ENCODE measurements around the gene TMEM52B.
A peak's percentile ranks its signal among the peaks of the same experiment; 100 is the strongest.
"Not testable (repeated sequence)": the region's sequence is repeated elsewhere in the genome, so short reads cannot be mapped to it uniquely, and the experiment has no call there.

Gene TMEM52B

DNA sequence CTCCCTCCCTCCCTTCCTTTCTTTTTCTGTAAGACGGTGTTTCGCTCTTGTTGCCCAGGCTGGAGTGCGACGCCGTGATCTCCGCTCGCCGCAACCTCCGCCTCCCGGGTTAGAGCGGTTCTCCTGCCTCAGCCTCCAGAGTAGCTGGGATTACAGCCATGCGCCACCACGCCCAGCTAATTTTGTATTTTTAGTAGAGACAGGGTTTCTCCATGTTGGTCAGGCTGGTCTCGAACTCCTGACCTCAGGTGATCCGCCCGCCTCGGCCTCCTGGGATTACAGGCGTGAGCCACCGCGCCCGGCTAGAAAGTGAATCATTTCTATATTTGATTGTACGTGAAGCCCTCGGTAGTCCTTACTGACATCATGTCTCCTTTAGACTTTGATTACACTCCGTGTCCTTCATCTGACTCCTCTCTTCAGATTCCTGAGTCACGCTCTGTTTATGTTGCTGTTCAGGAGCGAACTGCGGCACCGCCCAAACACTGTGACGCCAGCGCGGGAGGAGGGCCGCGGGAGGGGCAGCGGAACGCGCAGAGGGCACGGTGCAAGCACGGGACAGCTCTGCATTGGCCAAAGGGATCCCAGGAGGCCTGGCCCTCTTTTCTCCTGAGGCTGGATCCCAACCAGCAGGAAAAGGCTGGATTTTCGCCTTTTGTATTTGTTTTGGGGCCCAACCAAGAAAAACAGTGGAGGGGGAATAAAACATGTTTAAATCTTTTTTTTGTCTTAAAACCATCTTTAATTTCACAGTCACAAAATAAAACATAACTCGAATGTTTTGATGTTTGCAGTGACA, 33.3 kb downstream of the TMEM52B start:
- peak; percentile 86 for DNase-seq

- DNase-seq: peak; percentile 78
These were observed 33.9 kb downstream of the TMEM52B start, which contains the start of gene GABARAPL1 for GRCh38 chr12:10212739-10213131. TSS of gene GABARAPL1 (plus strand) at chr12:10212877. CDS start at chr12:10213130, 253 bp downstream.

- DNase-seq: peak; percentile 76
These were observed 34.6 kb downstream of the TMEM52B start for GRCh38 chr12:10213168-10214135.

DNA sequence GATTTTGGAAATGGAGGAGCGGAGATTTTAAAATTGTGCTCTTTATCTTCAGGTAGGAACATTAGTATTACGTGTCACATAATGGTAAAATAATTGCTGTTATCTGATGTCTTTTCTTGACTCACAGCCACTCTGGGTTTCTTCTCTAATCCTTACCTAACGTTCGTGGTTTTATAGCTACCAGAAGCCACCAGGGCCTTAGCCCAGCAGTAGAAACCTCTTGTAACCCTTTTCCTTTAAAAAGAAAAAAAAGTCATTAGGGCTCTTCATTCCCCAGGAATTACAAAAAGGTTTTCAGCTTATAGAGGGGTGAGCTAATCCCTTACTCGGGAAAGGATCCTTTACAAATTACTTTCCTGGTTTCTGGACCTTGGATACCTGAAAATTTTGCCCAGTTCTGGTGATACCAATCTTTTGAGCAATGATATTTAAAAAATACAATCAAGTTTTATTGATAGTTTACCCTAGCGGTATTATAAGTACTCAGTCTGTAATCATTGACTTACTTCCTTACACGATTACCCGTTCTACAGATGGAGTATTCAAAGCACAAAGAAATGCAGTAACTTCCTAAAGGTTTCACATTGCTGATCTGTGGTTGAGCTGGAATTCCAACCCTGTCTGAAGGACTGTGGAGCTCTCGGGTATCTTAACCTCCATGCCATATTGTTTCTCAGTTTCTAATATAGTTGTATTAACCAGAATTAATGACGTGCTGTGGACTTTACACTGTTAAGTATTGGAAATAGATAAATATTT, 35.5 kb downstream of the TMEM52B start:
- no peak for DNase-seq

- no peak for DNase-seq
These were observed 36.0 kb downstream of the TMEM52B start for GRCh38 chr12:10214895-10215267.

DNA sequence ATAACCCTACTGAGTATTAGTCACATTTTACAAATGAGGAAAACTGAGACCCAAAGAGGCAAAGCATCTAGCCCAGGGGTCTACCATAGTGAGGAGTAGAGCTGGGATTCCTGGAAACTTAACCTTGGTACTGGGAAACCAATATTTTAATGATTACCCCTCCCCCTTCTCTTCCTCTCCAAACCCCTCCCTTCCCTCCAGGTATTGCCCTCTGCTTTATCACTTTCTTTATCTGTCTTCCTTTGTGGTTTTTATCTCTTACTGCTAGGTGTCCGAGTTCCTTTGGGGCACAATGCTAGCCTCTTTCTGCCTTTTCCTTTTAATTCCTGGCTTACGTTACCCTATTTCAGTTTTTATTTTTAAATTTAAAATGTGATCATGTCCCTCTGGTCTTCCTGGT, 36.6 kb downstream of the TMEM52B start:
- no peak for DNase-seq

DNA sequence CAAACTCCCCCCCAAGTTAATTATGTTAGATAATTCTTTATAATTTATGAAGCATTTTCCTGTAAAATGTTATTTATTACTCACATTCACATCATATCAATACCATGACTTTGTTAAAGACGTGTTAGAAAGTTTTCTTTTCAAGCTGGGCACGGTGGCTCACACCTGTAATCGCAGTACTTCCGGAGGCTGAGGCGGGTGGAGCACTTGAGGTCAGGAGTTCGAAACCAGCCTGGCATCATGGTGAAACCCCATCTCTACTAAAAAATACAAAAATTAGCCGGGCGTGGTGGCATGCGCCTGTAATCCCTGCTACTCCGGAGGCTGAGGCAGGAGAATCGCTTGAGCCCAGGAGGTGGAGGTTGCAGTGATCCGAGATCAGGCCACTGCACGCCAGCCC, 37.1 kb downstream of the TMEM52B start:
- not testable (repeated sequence) for DNase-seq

DNA sequence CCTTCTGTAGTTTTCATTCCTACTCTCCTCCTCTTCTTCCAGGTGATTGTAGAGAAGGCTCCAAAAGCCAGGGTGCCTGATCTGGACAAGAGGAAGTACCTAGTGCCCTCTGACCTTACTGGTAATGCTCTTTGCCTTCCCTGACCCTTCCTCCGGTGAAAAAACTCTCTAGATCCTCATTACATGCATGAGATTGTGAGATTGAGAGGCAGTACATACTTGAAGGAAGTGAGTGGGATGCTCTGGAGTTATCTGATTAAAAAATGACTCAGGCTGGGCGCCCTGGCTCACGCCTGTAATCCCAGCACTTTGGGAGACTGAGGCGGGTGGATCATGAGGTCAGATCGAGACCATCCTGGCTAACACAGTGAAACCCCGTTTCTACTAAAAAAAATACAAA, 39.2 kb downstream of the TMEM52B start:
- no peak for DNase-seq

GRCh38 chr12:10220398-10221077, 41.7 kb downstream of the TMEM52B start:
- no peak for DNase-seq

GRCh38 chr12:10221846-10222245, 43.0 kb downstream of the TMEM52B start:
- DNase-seq: no peak

GRCh38 chr12:10223208-10223607, 44.4 kb downstream of the TMEM52B start:
- no peak for DNase-seq

DNA sequence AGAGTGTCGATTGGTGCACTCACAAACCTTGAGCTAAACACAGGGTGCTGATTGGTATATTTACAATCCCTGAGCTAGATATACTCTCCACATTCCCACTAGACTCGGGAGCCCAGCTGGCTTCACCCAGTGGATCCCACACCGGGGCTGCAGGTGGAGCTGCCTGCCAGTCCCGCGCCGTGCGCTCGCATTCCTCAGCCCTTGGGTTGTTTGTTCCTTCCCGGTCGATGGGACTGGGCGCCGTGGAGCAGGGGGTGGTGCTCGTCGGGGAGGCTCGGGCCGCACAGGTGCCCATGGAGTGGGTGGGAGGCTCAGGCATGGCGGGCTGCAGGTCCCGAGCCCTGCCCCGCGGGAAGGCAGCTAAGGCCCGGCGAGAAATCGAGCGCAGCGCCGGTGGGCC, 46.6 kb downstream of the TMEM52B start:
- not testable (repeated sequence) for DNase-seq

GRCh38 chr12:10226086-10226485, 47.3 kb downstream of the TMEM52B start:
- DNase-seq: no peak

- no peak for DNase-seq
These were observed 47.9 kb downstream of the TMEM52B start for GRCh38 chr12:10226731-10227130.

DNA sequence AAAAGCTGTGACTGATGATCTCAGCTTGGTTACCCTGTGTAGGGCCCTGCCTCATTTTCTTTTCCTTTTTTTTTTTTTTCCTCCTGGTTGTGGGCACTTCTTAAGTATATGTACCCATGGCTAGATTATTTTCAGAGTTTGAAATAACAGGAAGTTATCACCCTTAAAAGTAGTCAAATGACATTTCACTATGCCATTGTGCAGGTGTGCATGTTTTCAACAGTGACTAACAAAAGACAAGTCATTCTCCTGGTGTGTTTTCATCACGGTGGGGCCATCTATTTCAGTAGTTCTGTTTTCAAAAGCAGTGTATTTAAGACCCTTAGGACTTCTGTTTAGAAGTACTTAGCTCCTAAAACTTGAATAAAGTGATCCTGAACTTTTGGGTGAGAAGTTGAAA, 48.8 kb downstream of the TMEM52B start:
- no peak for DNase-seq

GRCh38 chr12:10234562-10234961, 55.7 kb downstream of the TMEM52B start:
- no peak for DNase-seq

GRCh38 chr12:10235761-10236631, 57.2 kb downstream of the TMEM52B start:
- peak; percentile 35 for DNase-seq

- DNase-seq: no peak
These were observed 57.9 kb downstream of the TMEM52B start for GRCh38 chr12:10236720-10237119.

- no peak for DNase-seq
These were observed 59.7 kb downstream of the TMEM52B start for GRCh38 chr12:10238526-10238925.

GRCh38 chr12:10241290-10241689, 62.5 kb downstream of the TMEM52B start:
- no peak for DNase-seq
